Activated naive CD4-positive, alpha-beta T cell treated with anti-CD3 and anti-CD28 coated beads, Interleukin-2, amount 50 U/mL, for 72 hours (primary cell): ENCODE results near the gene P2RX5. TPM values are rescaled to one million over a fixed set of nuclear protein-coding genes. Genes with fewer than 3 reads are reported as not detected.

Experiments used
- ATAC-seq, 2 donors: fragments of 150-1000 bp; cut with Tn5 transposase; 2 replicates each; pipeline ENCODE4 v1.10.0; 2021; ENCODE audit warnings: mild to moderate bottlenecking in 2 of 2, moderate library complexity in 2 of 2
- DNase-seq, 2 donors: peaks; one replicate each; pipeline ENCODE4 v3.0.0; 2021 to 2022; ENCODE audit warnings: low spot score in 2 of 2
- H3K27ac Mint-ChIP-seq, 2 donors: one replicate each; pipeline ENCODE4 v1.8.0; 2022; ENCODE audit warnings: mild to moderate bottlenecking in 2 of 2, mixed read lengths in 2 of 2
- H3K36me3 Mint-ChIP-seq, 2 donors: one replicate each; pipeline ENCODE4 v1.8.0; 2022; ENCODE audit warnings: mixed read lengths in 2 of 2
- H3K9me3 Mint-ChIP-seq, 2 donors: one replicate each; pipeline ENCODE4 v1.8.0; 2022; ENCODE audit warnings: mixed read lengths in 2 of 2
- total RNA-seq, 2 donors: library from RNA; stranded (reverse); gene quantifications; one replicate each; pipeline ENCODE4 v1.2.3, GENCODE V29; 2022

P2RX5 gene
- total RNA-seq, 2 donors from 2014 or later = 82.9 to 120 TPM

DNA sequence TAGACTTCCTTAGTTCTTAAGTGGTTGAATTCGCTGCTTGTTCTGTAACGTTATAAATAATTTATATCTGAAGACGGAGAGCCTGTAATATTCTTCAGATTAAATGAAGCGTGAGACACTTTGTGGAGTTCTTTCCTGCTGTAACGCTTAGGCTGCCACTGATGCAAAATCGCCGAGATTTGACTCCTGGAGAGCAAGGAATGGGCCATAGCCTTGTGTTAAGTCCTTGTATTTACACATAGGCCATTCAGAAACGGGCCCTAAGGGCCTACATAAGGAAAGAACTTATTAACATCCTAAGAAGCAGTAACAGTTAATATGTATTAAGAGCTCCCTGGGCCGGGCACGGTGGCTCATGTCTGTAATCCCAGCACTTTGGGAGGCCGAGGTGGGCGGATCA, 26.4 kb downstream of the P2RX5 start:
- no peak for DNase-seq

DNA sequence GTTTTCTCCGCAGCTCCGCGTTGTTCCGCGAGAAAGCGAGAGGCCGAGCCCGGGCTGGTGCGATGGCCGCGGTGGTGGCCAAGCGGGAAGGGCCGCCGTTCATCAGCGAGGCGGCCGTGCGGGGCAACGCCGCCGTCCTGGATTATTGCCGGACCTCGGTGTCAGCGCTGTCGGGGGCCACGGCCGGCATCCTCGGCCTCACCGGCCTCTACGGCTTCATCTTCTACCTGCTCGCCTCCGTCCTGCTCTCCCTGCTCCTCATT, 26.9 kb downstream of the P2RX5 start:
- ATAC-seq = no peak
- peaks cover 7% of the 10 kb centered on the region in 2 donors for H3K36me3 Mint-ChIP-seq
- H3K9me3 Mint-ChIP-seq = no peaks in the 10 kb centered on the region

More for the DNA sequence above, 26.4 kb downstream of the P2RX5 start:
- Mint-ChIP-seq H3K27ac (peak overlapping the region; percentile 93 to 96), H3K9me3 (no peaks in the 10 kb centered on the region), H3K36me3 (peaks cover 7% of the 10 kb centered on the region in 2 donors)
- ATAC-seq = no peak

DNA sequence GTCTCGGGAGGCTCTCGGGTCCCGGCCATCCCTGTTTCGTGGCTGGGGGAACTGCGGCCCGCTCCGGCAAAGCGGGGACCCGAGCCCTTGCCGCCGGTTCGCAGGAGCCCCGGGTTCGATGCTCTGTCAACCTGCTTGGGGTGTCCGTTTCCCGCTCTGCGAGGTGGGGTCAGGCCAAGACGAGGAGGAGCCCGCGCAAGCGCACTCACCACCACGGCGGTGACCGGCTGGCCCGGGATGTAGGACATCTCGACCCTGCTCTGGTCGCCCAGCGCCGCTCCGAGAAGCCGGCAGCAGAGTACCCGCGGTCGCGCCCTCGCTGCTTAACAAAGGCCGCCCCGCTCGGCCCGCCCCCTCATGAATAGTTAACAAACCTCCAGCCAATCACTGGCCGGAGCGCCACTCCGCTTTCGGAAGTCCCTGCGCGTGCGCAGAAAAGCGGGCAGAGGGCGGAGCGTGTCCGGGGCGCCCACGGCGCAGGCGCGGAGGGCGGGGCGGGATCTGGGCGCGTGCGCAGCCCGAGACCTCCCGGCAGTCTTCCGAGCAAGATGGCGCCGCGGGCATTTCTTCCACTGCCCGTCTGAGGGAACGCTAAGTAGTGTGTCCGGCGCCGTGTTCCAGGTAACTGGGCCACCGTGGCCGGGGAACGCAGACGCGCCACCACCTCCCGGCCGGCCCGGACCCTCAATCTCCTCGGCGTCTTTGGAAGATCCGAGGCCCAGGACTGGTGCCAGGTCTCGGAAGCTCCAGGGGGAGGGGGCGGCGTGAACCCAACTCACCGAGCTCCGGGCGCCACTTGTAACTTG, 27.5 kb downstream of the P2RX5 start, which contains the start of the genes EMC6 and TAX1BP3:
EMC6 (plus strand) TSS at position 534 of the 806 bp plus-strand sequence. CDS start 335 bp downstream, outside the sequence.
TAX1BP3 (minus strand) TSS at position 300 of the 806 bp plus-strand sequence; CDS start at position 248, 52 bp downstream.
- Mint-ChIP-seq H3K27ac (peak within 1 kb of the TSS; percentile 93 to 96), H3K9me3 (no peaks in the 10 kb centered on the region), H3K36me3 (peaks cover 7% of the 10 kb centered on the region in 2 donors)
- ATAC-seq = peak; percentile 94 to 98
- DNase-seq = peak; percentile 100

More for the DNA sequence above, 26.9 kb downstream of the P2RX5 start:
- DNase-seq = no peak
- peak overlapping the region; percentile 93 to 96 for H3K27ac Mint-ChIP-seq

DNA sequence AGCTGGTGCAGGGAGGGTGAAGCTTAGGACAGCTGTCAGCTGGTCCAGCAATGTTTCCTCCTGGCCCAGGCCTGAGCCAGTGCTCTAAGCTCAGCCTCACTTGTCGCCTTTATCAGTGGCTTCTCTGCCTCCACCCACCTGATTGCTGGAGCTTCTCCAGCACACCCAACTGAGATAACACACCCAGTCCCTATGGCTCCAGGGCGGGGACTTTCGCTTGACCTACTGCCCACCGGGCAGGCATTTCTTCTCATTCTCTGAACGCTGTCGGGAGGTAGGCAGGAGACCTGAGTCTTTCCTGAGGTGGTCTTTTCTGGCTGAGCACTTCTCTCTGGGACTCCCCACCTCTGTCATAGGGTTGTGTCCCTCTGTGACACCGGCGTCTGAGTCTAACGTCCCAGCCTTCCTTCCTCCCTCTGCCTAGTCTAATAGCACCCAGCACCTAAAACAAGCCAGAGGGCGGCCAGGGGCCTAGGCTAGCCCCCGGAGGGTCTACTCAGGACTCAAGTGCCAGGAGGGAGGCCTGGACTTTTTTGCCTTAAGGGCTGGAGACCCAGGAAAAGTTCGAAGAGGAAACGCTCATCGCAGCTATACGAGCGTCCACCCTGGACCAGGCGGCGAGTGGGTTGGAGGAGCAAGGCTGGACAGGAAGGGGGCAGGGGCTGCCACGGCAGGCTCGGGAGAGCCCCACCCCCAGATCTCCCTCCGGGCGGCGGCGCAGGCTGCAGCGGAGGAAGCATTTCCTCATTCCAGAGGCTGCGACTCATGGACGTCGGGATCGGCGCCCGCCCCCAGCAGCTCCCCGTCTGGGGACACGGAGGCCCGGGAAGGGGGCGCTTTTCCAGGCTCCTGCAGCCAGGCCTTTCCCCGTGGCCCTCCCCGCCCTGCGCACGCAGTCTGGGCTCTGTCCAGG, 28.3 kb downstream of the P2RX5 start:
- no peak for DNase-seq
- Mint-ChIP-seq H3K27ac (peak overlapping the region in 1 of 2 donors; percentile 93), H3K36me3 (peaks cover 7% of the 10 kb centered on the region in 2 donors), H3K9me3 (no peaks in the 10 kb centered on the region)
- peak; percentile 10 to 21 for ATAC-seq

DNA sequence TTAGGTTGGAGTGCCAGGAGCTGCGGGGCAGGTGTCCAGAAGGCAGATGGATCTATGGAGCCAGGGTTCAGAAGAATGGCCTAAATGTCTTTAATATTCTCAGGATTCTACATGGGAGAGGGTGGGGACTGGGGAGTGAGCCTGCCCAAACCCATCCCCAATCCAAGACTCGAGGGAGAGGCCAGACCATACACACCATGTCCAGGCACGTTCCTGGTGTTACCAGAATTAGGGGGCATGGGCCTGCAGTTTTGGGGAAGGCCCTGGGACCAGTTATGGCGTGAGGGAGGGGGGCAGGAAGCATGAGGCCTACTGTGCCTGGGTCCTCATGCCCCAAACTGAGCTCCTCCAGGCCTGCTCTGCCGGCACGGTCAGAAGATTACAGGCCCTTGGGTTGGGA, 29.4 kb downstream of the P2RX5 start:
- no peaks in the 10 kb centered on the region for H3K9me3 Mint-ChIP-seq
- DNase-seq = no peak
- H3K27ac Mint-ChIP-seq = no peak overlapping the region
- peaks cover 7% of the 10 kb centered on the region in 2 donors for H3K36me3 Mint-ChIP-seq
- ATAC-seq = no peak

DNA sequence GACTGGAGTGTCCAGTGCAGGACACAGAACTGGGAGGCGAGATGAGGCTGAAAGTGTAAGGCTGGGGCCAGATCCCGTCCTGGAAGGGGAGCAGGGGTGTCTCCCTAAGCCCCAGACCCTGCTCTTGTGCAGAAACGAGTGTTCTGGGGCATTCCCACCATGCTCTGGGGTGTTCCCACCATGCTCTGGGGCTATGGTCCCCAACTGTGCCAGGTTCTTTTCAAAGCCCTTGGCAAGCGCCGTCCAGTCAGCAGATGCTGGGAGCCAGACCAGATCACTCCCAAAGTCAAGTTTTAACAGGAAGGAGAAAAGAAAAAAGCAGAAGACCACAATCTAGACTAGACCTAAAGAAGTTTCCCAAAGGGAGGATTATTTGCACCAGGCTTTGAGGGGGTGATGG, 30.1 kb downstream of the P2RX5 start:
- Mint-ChIP-seq H3K9me3 (no peaks in the 10 kb centered on the region), H3K27ac (peak overlapping the region in 1 of 2 donors; percentile 26), H3K36me3 (peaks cover 7% of the 10 kb centered on the region in 2 donors)
- ATAC-seq (no peak), DNase-seq (no peak)

DNA sequence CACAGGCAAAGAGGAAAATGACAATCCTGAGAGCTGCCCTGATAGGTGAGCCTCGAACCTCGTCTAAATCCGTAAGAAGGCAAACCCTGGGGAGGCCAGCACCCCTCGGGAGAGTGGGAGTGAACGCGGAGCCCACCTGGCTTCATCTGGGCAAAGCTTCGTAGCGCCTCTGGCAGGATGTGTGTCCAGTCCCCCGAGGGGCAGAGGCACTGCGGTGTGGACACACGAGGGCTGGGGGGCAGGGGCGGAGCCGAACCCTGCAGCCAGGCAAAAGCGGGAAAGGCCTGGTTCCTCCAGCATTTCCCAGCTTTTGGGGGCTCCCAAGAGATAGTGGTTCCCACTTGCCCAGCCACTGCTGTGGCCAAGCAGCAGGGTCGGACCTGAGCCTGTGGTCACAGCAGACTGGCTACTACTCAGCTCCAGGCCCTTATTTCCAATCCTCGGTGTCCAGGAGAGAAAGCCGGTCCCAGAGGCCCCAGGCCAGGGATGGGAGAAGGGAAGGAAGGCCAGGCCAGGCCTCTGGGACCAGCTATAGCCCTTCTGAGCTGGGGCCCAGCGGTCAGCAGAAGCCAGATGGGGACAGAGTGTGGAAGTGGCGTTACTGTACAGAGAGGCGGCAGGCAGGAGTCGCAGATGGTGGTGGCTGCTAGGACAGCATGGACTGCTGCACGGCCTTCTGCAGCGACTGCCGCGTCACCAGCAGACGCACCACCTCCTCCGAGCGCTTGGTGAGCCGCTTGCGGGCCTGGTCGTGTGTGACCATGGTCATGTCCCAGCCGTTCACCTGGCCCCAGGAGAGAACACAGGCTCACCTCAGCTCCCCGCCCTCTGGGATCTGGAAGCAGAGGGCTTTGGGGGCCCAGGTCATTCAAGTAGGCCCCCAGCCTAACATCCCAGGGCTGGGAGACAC, 32.6 kb downstream of the P2RX5 start:
- Mint-ChIP-seq H3K9me3 (no peaks in the 10 kb centered on the region), H3K27ac (no peak overlapping the region), H3K36me3 (no peaks in the 10 kb centered on the region)
- ATAC-seq (no peak), DNase-seq (no peak)

DNA sequence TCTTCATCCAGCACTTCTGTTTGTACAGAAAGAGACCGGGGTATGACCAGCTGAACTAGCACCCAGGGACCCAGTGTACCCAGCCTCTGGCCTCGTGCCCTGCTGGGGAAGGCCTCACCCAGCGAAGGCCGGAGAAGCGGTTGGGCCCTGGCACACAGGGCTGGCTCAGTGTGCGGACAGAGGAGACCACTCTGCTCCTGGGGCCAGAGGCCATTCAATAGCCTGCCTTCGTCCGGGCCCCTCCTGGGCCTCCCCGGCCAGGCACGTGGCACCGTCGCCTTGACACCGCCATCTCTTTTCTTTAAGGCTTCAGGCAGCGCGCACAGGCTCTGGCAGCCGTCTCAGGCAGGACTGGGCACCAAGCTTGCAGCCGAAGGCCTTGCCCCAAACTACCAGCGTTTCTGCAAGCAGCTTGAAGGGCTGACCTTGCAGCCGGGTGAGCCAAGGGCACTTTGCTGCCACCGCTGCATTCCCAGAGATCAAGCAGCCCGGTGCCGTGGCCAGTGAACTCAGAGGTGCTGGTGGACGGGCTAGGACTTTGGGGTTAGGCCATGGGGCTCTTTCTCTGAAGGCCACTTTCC, 35.6 kb downstream of the P2RX5 start:
- Mint-ChIP-seq H3K27ac (no peak overlapping the region), H3K36me3 (no peaks in the 10 kb centered on the region), H3K9me3 (no peaks in the 10 kb centered on the region)
- no peak for ATAC-seq
- DNase-seq = no peak

DNA sequence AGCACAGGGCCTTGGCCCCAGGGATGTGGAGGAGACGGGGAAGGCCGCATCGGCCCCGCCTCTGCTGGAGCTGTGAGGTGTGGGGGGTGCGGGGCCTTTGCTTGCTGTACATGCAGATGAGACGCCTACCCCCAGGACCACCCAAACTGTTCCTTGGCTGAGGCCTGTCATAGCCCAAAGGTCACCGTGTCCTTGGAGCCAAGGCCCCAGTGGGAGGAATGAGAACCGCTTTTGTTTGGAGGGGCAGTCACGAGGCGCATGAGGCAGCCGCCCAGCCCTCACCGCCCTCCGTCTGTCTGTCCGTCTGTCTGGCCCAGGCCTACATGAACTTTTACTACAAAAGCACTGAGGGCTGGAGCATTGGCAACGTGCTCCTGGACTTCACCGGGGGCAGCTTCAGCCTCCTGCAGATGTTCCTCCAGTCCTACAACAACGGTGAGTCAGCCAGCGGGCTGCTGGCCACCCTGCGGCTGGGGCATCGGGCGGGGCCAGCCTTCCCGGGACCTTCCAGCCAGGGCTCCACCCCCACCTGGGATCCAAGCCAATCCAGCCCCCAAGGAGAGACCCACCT, 36.3 kb downstream of the P2RX5 start:
- Mint-ChIP-seq H3K9me3 (no peaks in the 10 kb centered on the region), H3K27ac (no peak overlapping the region), H3K36me3 (no peaks in the 10 kb centered on the region)
- DNase-seq (no peak), ATAC-seq (no peak)

DNA sequence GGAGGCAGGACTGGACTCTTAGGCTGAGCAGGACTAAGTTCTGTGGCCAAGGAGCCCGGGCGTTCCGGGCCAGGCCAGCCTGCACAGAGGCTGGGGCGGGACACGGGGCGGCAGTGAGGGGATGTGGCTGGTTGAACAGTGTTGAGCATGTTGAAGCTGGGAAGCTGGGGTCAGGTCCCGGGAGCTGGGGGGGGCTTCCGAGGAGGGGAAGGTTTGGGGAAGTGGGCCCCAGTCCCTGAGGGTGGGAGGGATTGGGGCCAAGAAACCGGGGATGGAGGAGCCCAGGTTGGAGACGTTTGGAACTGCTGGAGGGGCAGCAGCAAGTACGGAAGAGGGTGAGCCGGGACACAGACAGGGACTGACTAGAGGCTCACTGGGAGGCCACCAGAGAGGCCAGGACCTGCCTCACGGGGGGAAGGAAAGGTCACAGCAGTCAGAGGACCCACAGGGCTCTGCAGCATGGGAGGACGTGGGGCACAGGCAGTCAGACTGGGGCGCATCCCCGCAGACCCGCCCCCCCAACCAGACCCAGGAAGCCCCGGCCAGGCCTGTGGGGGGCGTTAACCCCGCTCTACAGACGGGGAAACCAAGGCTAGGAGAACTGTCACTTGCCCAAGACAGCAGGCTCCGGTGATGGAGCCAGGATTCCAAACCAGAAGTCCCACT, 37.0 kb downstream of the P2RX5 start:
- ATAC-seq = no peak
- no peak for DNase-seq
- Mint-ChIP-seq H3K27ac (no peak overlapping the region), H3K9me3 (no peaks in the 10 kb centered on the region), H3K36me3 (no peaks in the 10 kb centered on the region)

DNA sequence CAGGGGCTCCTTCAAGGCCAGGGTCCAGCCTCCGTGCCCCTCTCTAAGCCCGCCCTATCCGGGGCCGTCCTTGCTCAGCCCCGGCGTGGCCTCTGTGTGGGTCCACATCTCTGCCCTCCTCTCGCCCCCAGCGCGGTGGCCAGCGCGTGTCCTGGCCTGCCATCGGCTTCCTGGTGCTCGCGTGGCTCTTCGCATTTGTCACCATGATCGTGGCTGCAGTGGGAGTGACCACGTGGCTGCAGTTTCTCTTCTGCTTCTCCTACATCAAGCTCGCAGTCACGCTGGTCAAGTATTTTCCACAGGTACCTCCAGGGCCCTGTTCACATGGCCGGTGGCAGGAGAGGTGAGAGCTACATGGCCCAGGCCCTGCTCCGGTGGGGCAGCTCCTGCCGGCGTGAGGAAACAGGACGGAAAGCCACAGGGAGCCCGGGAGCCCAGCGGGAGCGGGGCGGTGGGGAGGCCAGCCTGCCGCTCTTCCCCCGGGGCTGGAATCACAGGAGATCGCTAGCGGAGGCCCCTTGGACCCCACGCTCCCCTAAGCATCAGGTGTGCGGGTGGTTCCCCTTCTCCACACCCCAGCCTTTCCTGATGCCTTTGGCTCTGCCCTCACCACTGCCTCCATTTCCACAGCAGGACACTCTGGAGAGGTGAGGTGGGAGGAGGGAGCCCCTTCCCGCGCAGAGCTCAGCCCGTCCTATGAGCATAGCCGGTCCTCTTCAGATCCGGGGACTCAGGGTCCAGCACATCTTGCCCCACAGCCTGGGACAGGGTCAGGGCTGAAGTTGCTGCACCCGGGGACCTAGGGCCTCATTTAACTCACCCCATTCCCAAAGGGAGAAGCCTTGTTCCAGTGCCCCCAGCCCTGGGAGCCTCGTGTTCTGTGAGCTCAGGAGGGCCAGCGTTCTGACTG, 37.8 kb downstream of the P2RX5 start:
- H3K36me3 Mint-ChIP-seq = no peaks in the 10 kb centered on the region
- no peaks in the 10 kb centered on the region for H3K9me3 Mint-ChIP-seq
- no peak for DNase-seq
- no peak for ATAC-seq
- peak overlapping the region in 1 of 2 donors; percentile 36 for H3K27ac Mint-ChIP-seq

DNA sequence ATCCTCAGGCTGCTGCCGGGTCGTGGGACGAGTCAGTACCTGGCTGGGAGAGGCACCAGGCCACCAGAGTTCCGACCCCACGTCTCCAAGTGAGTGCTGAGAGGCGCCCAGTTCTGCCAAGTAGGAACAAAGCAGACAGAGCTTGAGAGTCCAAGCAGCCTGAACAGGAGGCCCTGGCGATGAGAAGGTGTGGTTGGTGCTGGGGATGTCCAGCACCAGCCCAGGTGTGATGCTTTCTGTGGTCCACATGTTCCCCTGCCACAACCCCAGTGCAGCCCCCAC, 38.4 kb downstream of the P2RX5 start:
- H3K9me3 Mint-ChIP-seq = no peaks in the 10 kb centered on the region
- ATAC-seq (no peak), DNase-seq (no peak)
- H3K27ac Mint-ChIP-seq = no peak overlapping the region
- no peaks in the 10 kb centered on the region for H3K36me3 Mint-ChIP-seq

DNA sequence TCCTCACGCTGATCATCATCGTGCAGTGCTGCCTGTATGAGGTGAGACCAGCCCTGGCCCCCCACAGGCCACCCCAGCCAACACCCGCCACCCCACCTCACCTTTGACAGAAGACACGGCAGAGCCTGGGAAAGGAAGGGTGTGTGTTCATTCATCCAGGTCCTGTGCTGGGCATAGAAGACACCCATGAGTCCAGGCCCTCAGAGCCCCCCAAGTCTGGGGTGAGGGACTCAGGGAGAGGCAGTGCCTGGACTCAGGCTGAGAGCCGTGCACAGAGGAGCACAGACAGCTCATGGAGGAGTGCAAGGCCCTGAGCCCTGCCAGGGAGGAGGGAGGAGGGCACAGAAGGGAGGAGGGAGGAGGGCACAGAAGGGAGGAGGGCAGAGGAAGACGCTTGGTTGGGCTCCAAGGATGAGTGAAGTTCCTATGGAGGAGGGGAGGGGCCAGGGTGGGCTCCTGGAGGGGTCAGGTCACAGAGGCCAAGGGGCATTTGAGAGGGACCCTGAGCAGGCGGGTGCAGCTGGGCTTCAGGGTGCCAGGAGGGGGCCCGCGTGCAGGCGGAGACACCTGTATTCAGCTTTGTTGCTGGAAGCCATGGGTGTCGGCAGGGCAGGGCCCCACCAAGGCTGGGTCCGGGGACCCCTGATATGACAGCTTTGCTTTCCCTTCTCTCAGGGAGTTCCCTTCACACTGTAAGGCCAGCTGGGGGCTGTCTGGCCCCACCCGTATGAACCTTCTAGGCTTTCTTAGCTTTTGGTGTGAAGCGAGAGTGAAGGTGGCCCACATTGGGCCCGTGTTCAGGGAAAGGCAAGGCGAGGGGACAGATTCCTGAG, 39.0 kb downstream of the P2RX5 start:
- peak overlapping the region; percentile 31 to 44 for H3K27ac Mint-ChIP-seq
- no peak for ATAC-seq
- no peaks in the 10 kb centered on the region for H3K9me3 Mint-ChIP-seq
- DNase-seq = no peak
- H3K36me3 Mint-ChIP-seq = no peaks in the 10 kb centered on the region

DNA sequence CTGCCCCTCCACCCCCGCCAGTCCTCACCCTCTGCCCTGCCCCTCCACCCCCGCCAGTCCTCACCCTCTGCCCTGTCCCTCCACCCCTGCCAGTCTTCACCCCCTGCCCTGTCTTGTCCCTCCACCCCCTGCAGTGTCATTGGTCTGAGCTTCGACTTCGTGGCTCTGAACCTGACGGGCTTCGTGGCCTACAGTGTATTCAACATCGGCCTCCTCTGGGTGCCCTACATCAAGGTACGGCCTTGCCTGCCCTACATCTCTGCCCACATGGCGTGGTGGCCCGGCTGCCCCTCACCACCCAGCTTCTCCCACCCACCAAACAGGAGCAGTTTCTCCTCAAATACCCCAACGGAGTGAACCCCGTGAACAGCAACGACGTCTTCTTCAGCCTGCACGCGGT, 39.6 kb downstream of the P2RX5 start:
- Mint-ChIP-seq H3K9me3 (no peaks in the 10 kb centered on the region), H3K36me3 (no peaks in the 10 kb centered on the region), H3K27ac (peak overlapping the region; percentile 31 to 44)
- ATAC-seq (no peak), DNase-seq (no peak)
